GM19328 (cell line): Measurements from ENCODE around the gene TNFRSF18.

Experiments
- ATAC-seq: cut with Tn5 transposase; IDR thresholded peaks from one replicate; pipeline ENCODE4 v1.9.1; 2021; ENCODE audit warnings: mild to moderate bottlenecking, moderate library complexity; ENCODE audit not compliant: unreplicated experiment

The TNFRSF18 gene

GRCh38 chr1:1228596-1229321, 22.4 kb upstream of the TNFRSF18 start:
- no peak for ATAC-seq

GRCh38 chr1:1228187-1228586, 21.8 kb upstream of the TNFRSF18 start:
- no peak for ATAC-seq

- no peak for ATAC-seq
Observed at GRCh38 chr1:1227386-1227785, 21.0 kb upstream of the TNFRSF18 start.

GRCh38 chr1:1226566-1227362, 20.4 kb upstream of the TNFRSF18 start:
- no peak for ATAC-seq

GRCh38 chr1:1225913-1226312, 19.5 kb upstream of the TNFRSF18 start:
- ATAC-seq, result no peak

- ATAC-seq, result no peak
Observed at GRCh38 chr1:1225238-1225845, 18.9 kb upstream of the TNFRSF18 start.

- no peak for ATAC-seq
Observed at GRCh38 chr1:1223891-1224290, 17.5 kb upstream of the TNFRSF18 start.

GRCh38 chr1:1223321-1223720, 16.9 kb upstream of the TNFRSF18 start:
- ATAC-seq, result no peak

GRCh38 chr1:1222575-1223225, 16.3 kb upstream of the TNFRSF18 start:
- no peak for ATAC-seq

GRCh38 chr1:1221887-1222574, 15.6 kb upstream of the TNFRSF18 start:
- ATAC-seq, result no peak

- no peak for ATAC-seq
Observed at GRCh38 chr1:1220197-1220596, 13.8 kb upstream of the TNFRSF18 start.

GRCh38 chr1:1219341-1219740, 12.9 kb upstream of the TNFRSF18 start:
- no peak for ATAC-seq

GRCh38 chr1:1218524-1219200, 12.3 kb upstream of the TNFRSF18 start:
- ATAC-seq, result no peak

GRCh38 chr1:1217621-1218523, 11.5 kb upstream of the TNFRSF18 start:
- no peak for ATAC-seq

- ATAC-seq, result no peak
Observed at GRCh38 chr1:1216770-1217620, 10.6 kb upstream of the TNFRSF18 start.

GRCh38 chr1:1215881-1216605, 9.7 kb upstream of the TNFRSF18 start:
- no peak for ATAC-seq

GRCh38 chr1:1215080-1215676, 8.8 kb upstream of the TNFRSF18 start:
- ATAC-seq, result no peak
